Fibroblast of upper back skin (primary cell): ENCODE results near the gene CCDC178.
"Not testable (repeated sequence)": the region's sequence is repeated elsewhere in the genome, so short reads cannot be mapped to it uniquely, and the experiment has no call there.

ENCODE experiments used
- DNase-seq: peaks from one replicate; pipeline ENCODE4 v3.0.0-alpha.2; 2013

The CCDC178 gene

DNA sequence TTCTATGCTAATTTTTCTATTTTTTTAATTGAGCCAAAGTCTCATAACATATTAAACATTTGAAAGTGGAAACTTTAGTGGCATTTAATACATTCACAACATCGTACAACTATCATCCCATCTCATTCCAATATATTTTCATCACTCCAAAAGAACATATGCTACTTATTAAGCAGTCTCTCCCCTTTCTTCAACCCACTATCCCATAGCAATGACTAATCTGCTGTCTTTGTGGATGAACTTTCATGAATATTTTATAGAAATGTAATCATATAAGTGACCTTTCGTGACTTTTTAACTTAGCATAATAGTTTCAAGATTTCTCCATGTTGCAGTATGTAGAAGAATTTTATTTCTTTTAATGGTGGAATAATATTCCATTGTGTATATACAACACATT is 90.3 kb downstream of the CCDC178 start:
- peak; percentile 80 for DNase-seq

GRCh38 chr18:33339733-33340132 is 100.8 kb downstream of the CCDC178 start:
- not testable (repeated sequence) for DNase-seq

GRCh38 chr18:33334781-33335180 is 105.7 kb downstream of the CCDC178 start:
- no peak for DNase-seq

DNA sequence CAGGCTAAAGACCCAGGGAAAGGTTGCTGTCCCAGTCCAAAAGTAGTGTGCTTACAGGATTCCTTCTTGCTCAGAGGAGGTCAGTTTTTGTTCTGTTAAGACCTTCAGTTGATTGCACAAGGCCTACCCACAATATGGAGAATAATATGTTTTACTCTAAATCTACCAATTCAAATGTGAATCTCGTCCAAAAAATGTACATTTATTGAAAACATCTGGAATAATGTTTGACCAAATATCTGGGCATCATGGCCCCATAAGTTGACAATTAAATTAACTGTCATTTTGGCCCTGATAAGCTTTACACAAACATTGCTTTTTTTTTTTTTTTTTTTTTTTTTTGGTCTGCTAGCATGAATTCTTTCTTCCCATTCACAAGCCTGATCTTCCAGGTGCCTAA is 109.8 kb downstream of the CCDC178 start:
- DNase-seq, result peak; percentile 6

- DNase-seq, result no peak
Observed at GRCh38 chr18:33326975-33327374, 113.5 kb downstream of the CCDC178 start.

DNA sequence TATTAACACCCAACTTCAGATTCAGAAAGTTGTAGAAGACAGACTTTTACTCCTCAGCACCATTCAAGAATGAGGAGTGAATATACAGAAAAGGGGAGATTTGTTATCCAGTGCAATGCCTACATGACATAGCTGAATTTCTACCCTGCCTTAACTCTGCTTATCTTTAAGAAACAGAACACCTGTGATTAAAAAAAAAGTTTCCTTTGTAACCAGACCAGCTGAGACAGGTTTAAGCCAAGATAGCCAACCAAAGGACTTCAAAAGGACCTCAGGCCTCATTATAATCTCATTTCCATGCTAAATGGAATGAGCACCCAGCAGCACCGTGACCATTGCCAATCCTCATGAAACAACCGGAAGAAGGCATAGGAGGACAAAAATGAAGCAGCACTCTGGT is 122.9 kb downstream of the CCDC178 start:
- DNase-seq, result no peak

GRCh38 chr18:33316146-33316587 is 124.4 kb downstream of the CCDC178 start:
- no peak for DNase-seq

DNA sequence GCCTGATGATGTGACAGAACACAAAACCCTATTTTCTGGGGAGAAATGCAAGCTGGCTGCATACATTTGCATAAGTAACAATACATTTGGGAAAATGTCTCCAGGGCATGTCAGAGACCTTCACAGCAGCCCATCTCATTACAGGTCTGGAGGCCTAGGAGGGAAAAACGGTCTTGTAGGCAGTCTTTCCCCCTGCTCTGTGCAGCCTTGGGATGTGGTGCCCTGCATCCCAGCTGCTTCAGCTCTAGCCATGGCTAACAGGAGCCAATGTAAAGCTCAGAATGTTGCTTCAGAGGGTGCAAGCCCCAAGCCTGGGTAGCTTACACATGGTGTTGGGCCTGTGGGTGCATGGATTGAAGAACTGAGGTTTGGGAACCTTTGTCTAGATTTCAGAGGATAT is 133.0 kb downstream of the CCDC178 start:
- no peak for DNase-seq

- no peak for DNase-seq
Observed at GRCh38 chr18:33304277-33304676, 136.2 kb downstream of the CCDC178 start.

DNA sequence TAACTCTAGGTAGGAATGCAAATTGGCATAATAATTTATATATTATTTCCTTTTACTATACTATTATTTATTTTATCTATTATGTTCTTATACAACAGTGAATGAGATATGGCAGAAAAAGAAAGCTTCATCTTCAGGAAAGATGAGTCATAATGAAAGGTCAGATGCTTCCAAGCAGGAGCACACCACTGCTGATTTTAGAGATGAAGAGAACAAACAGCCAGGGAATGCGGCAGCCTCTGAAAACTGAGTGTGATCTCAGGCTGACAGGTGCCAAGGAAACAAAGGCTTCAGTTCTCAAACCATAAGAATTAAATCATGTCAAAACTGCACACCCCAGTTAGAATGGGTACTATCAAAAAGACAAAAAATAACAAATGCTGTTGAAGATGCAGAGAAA is 149.0 kb downstream of the CCDC178 start:
- no peak for DNase-seq

- no peak for DNase-seq
Observed at GRCh38 chr18:33288082-33288716, 152.3 kb downstream of the CCDC178 start.

- no peak for DNase-seq
Observed at GRCh38 chr18:33282709-33283333, 157.7 kb downstream of the CCDC178 start.

DNA sequence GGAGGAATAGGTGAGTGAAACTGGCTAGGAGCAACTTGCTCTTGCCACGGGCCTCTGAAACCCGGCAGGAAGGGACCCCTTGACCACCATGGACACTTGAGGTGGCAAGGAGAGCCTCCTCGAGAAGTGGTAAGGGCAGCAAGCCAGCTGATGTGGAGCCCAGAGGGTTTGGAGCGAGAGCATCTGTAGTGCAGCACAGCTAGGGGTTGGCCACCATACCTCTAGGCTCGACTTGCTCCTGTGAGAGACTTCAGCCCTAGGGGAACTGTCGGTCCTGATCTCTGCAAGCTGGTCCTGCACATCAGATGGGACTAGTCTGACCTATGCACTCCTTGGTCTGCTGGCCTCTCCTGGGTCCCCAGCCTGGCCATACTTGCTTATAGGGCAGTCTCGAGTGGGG is 158.4 kb downstream of the CCDC178 start:
- no peak for DNase-seq

GRCh38 chr18:33277431-33277830 is 163.1 kb downstream of the CCDC178 start:
- DNase-seq, result no peak

- DNase-seq, result no peak
Observed at GRCh38 chr18:33275843-33276242, 164.7 kb downstream of the CCDC178 start.

DNA sequence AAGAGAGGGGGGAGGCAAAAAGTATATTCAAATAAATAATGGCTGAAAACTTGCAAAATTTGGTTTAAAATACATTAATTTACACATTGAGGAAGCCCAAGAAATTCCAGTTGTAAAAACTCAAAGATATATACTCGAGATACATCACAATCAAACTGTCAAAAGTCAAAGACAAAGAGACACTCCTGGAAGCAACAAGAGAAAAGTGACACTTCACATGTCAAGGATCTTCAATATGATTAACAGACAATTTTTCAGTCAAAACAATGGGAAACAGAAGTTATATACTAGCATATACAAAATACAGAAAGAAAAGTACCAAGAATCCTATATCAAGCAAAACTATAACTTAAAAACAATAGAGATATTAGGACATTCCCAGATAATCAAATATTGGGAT is 170.2 kb downstream of the CCDC178 start:
- DNase-seq, result no peak

DNA sequence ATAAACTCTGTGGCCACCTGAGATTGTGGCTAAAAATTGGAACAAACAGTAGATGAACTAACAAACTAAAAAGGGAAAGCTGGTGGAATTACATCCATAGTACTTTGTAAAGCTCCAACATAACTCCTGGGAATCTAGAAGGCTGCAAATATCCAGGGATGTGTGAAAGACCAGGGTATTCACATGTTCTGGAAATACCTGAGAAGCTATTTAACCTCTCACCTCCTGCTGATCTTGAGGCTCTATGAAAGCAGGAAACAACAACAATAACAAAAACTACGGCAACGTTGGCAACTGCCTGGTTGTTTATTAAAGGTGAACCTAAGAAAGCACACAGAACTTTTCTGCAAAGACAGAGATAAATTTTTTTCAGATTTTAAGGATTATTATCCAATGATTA is 171.3 kb downstream of the CCDC178 start:
- DNase-seq, result no peak

DNA sequence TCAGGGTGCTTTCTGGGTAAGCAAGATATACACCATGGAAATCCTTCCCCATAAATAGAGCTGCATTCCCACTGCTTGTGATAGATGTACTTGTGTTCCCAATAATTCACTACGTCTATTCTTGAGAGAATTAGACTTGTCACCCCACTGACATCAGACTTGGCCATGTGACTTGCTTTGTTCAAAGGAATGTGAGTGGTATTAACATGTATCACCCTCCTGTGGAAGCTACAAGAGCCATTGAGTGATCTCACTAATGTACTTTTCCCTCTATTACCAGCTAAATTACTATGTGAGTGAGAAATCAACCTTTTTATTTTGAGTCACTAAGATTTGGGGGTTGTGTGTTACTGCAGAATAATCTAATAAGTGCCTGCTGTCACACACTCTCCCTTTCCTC is 176.0 kb downstream of the CCDC178 start:
- DNase-seq, result no peak

DNA sequence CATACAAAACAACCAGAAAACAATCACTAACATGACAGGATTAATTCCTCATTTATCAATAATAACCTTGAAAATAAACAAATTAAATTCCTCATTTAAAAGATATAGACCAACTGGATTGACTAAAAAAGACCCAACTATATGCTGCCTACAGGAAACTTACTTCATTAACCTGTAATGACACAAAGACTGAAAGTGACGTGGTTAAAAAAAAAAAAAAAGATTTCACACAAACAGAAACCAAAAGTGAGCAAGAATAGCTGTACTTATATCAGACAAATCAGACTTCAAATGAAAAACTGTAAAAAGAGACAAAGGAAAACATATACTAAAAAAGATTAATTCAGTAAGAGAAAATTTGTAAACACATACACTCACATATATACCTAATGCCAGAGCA is 201.2 kb downstream of the CCDC178 start:
- no peak for DNase-seq

GRCh38 chr18:33232318-33232626 is 208.2 kb downstream of the CCDC178 start:
- DNase-seq, result no peak

GRCh38 chr18:33231474-33232317 is 208.8 kb downstream of the CCDC178 start:
- DNase-seq, result peak; percentile 70

GRCh38 chr18:33212363-33212762 is 228.2 kb downstream of the CCDC178 start:
- DNase-seq, result no peak

DNA sequence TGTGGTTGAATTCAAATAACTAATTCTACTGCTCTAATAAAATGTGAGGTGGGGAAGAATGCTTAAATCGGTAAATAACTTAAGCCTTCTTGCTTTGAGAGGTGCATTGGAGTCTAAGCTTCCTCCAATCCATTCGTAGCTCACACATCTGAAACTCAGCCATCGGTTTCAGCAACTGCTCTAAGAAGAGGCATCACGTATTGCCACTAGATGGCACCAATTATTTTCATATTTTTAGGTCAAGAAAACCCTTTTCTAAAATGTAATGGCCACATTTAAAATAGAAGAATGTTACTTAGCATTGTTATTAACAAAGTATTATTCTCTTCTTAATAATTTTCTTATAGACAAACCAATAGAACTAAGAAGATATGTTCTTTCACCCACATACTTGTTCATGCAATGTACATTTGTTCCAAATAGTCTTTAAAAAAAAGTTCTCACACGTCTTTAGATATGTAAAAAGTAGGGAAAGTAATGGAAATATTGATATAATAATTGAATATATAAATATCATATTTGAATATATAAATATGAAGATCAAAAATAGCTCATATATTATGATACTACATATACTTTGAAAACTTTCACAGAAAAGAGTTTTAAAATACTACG is 229.8 kb downstream of the CCDC178 start:
- DNase-seq, result peak; percentile 31

- no peak for DNase-seq
Observed at GRCh38 chr18:33205777-33206176, 234.7 kb downstream of the CCDC178 start.
